ENCODE results near the gene CHMP3. TPM values are rescaled to one million over a fixed set of nuclear protein-coding genes. Genes with fewer than 3 reads are reported as not detected.

The CHMP3 gene
- total and polyA plus RNA-seq, 2 of the 13 experiments (the other 11 are each of a cell fraction or from before 2014, with no cell fraction given): 64.1 to 114 TPM

- TF ChIP-seq TFE3 (CRISPR knock-in tag; IDR thresholded peaks at IDR 0.05) (peak; percentile 83), PLSCR1 (CRISPR knock-in tag; IDR thresholded peaks at IDR 0.05; ENCODE audit: borderline replicate concordance) (no peak), RORA (CRISPR knock-in tag; IDR thresholded peaks at IDR 0.05) (no peak), ZNF12 (CRISPR knock-in tag; IDR thresholded peaks at IDR 0.05) (no peak; the same call in 1 of the 2 replicates), SNAI1 (CRISPR knock-in tag; IDR thresholded peaks at IDR 0.05; ENCODE audit: borderline replicate concordance) (peak; percentile 95), SAFB2 (CRISPR knock-in tag; IDR thresholded peaks at IDR 0.05; ENCODE audit: borderline replicate concordance, low read depth) (no peak), HNRNPUL1 (IDR thresholded peaks at IDR 0.05; ENCODE audit: low read depth, low read length) (no peak), TOE1 (CRISPR knock-in tag; IDR thresholded peaks at IDR 0.05) (0 out of 2 replicates have a peak, but pooled peaks have one; percentile 57), DMAP1 (CRISPR knock-in tag; IDR thresholded peaks at IDR 0.05) (peak; percentile 94), ZFP90 (CRISPR knock-in tag; IDR thresholded peaks at IDR 0.05; ENCODE audit: borderline replicate concordance) (peak; percentile 66; the same call in 1 of the 2 replicates), ZNF101 (CRISPR knock-in tag; IDR thresholded peaks at IDR 0.05; ENCODE audit: borderline replicate concordance, low read depth) (0 out of 2 replicates have a peak, but pooled peaks have one; percentile 8), SUZ12 (IDR thresholded peaks at IDR 0.05; ENCODE audit: low read depth, low read length) (no peak), PREB (CRISPR knock-in tag; IDR thresholded peaks at IDR 0.05) (no peak), XBP1 (CRISPR knock-in tag; IDR thresholded peaks at IDR 0.05) (peak; percentile 66; the same call in 1 of the 2 replicates), ZFY (CRISPR knock-in tag; IDR thresholded peaks at IDR 0.05) (peak; percentile 61; the same call in 1 of the 2 replicates), ZNF10 (CRISPR knock-in tag; IDR thresholded peaks at IDR 0.05; ENCODE audit: borderline replicate concordance, low read depth) (no peak), HNF4A (CRISPR knock-in tag; IDR thresholded peaks at IDR 0.05) (peak; percentile 14; the same call in 1 of the 2 replicates), PRPF4 (IDR thresholded peaks at IDR 0.05; ENCODE audit: low read depth, low read length, poor library complexity, severe bottlenecking) (no peak), ZSCAN22 (CRISPR knock-in tag; IDR thresholded peaks at IDR 0.05) (no peak; the same call in 1 of the 2 replicates)
- TF ChIP-seq, protein P1, sequence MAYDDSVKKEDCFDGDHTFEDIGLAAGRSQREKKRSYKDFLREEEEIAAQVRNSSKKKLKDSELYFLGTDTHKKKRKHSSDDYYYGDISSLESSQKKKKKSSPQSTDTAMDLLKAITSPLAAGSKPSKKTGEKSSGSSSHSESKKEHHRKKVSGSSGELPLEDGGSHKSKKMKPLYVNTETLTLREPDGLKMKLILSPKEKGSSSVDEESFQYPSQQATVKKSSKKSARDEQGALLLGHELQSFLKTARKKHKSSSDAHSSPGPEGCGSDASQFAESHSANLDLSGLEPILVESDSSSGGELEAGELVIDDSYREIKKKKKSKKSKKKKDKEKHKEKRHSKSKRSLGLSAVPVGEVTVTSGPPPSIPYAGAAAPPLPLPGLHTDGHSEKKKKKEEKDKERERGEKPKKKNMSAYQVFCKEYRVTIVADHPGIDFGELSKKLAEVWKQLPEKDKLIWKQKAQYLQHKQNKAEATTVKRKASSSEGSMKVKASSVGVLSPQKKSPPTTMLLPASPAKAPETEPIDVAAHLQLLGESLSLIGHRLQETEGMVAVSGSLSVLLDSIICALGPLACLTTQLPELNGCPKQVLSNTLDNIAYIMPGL (CRISPR knock-in tag; IDR thresholded peaks at IDR 0.05; ENCODE audit: borderline replicate concordance in 1 of 2, low read depth in 1 of 2): peak; percentile 86 to 90
- TF ChIP-seq, protein P2, sequence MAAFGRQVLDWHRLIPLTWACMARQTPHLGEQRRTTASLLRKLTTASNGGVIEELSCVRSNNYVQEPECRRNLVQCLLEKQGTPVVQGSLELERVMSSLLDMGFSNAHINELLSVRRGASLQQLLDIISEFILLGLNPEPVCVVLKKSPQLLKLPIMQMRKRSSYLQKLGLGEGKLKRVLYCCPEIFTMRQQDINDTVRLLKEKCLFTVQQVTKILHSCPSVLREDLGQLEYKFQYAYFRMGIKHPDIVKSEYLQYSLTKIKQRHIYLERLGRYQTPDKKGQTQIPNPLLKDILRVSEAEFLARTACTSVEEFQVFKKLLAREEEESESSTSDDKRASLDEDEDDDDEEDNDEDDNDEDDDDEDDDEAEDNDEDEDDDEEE (CRISPR knock-in tag; IDR thresholded peaks at IDR 0.05): peak; percentile 93
- TF ChIP-seq, protein P3, sequence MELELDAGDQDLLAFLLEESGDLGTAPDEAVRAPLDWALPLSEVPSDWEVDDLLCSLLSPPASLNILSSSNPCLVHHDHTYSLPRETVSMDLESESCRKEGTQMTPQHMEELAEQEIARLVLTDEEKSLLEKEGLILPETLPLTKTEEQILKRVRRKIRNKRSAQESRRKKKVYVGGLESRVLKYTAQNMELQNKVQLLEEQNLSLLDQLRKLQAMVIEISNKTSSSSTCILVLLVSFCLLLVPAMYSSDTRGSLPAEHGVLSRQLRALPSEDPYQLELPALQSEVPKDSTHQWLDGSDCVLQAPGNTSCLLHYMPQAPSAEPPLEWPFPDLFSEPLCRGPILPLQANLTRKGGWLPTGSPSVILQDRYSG (CRISPR knock-in tag; IDR thresholded peaks at IDR 0.05): peak; percentile 58; the same call in 1 of the 2 replicates
Measured at GRCh38 chr2:86562922-86563649, at the start of gene CHMP3 (continued).

All from HepG2 (cell line).